Measurements from ENCODE around the gene CTTNBP2NL.
"Not testable (repeated sequence)": the region's sequence is repeated elsewhere in the genome, so short reads cannot be mapped to it uniquely, and the experiment has no call there.

CTTNBP2NL gene

DNA sequence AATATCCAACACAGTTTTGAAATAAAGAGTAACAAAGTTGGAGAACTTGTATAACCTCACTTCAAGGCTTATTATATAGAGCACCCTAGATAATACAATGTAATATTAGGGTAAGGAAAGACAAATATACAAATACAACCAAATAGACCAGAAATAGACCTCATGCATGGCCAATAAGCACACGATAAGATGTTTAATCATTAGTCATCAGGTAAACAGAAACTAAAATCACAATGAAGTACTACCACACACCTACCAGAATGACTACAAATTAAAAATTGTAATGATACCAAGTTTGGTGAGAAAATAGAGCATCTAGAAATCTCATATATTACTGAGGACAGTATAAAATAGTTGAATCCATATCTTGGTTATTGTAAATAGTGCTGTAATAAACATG is 20.3 kb upstream of the CTTNBP2NL start:
- no peaks in the 10 kb centered on the region for H3K9me3 Mint-ChIP-seq (ENCODE audit: low read depth)
- H3K36me3 Mint-ChIP-seq: no peaks in the 10 kb centered on the region
- no peaks in the 10 kb centered on the region for H3K4me1 Mint-ChIP-seq (ENCODE audit: low read depth)
- H3K27me3 Mint-ChIP-seq: peaks cover 41% of the 10 kb centered on the region
- H3K27ac Mint-ChIP-seq: no peak overlapping the region
- no peak overlapping the region for H3K4me3 Mint-ChIP-seq

DNA sequence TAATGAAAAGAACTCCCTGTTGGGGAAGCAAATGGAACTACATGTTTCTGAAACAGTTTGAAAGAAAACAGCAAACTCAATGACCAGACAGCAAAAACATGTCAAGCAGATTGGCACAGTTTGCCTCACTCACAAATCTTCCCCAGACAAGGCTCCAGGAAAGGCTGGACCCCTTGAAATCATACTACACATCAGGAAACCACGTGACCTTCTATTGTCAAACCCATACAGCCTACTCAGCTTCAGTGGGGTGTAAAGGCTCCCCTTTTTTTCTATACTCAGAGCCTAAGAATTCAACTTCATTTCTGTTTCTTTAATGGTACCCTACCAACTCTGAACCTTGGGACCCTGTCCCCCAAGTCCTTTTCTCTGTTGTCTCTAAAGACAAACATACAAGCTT is 15.7 kb upstream of the CTTNBP2NL start:
- H3K9me3 Mint-ChIP-seq (ENCODE audit: low read depth): no peaks in the 10 kb centered on the region
- H3K27me3 Mint-ChIP-seq: peaks cover 45% of the 10 kb centered on the region
- no peaks in the 10 kb centered on the region for H3K36me3 Mint-ChIP-seq
- H3K27ac Mint-ChIP-seq: no peak overlapping the region
- H3K4me3 Mint-ChIP-seq: no peak overlapping the region
- no peaks in the 10 kb centered on the region for H3K4me1 Mint-ChIP-seq (ENCODE audit: low read depth)

DNA sequence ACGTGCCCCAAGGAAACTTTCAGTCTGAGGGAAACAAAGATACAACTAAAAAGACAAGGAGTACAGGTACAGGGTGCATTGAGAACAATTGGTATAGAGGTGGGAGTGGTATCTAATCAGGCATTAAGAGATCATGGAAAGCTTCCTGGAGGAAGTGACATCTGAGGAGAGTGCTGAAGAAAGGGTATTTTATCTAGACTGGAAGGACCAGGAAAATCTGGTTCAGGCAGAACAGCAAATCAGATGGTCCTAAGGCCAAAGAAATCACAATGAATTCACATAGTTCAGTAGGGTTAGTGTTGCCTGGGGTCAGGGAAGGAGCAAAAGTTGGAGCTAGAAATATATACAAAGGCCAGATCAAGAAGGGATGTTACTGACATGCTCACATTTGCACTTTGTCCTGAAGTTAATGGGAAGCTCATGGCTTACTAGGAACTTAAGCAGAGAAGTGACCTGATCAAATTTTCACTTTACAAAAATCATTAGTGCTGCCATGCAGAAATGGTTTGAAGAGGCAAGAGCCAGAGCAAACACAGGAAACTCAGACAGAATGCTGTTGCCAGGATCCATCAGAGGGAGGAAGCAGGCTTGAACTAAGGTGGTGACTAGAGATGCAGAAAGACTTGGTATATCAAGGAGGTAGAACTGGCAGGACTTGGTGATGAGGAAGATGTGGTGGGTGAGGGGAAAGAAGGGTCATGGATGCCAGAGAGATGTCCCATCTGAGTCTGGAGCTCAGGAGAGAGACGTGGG is 14.5 kb upstream of the CTTNBP2NL start:
- Mint-ChIP-seq H3K36me3 (no peaks in the 10 kb centered on the region), H3K9me3 (ENCODE audit: low read depth) (no peaks in the 10 kb centered on the region), H3K4me3 (no peak overlapping the region), H3K27ac (no peak overlapping the region), H3K4me1 (ENCODE audit: low read depth) (no peaks in the 10 kb centered on the region), H3K27me3 (peaks cover 42% of the 10 kb centered on the region)

DNA sequence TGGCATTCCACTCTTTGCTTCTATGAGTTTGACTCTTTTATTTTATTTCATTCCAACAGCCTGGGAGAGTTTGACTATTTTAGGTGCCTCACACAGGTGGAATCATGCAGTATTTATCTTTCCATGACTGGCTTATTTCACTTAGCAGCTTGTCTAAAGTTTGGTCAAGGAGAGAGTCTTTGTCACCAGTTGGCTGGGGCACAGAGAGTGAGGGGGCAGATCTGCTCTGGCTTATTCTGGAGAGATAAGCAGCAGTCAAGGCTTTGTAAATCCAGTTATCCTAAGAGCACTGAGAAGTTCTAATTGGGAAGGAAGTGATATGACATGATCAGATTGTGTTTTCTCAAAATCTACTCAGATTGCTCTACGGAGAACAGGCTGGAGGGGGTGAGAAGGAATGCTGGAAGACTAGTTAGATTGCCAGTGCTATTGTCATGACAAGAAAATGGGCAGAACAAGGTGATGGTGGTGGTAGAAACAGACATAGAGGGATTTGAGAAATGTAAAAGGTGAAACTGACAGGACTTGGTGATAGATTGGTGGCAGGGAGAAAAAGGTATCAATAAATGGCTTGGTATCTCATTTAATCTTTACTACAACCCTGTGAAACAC is 12.1 kb upstream of the CTTNBP2NL start:
- H3K27me3 Mint-ChIP-seq: peaks cover 36% of the 10 kb centered on the region
- H3K4me3 Mint-ChIP-seq: no peak overlapping the region
- no peaks in the 10 kb centered on the region for H3K4me1 Mint-ChIP-seq (ENCODE audit: low read depth)
- H3K27ac Mint-ChIP-seq: no peak overlapping the region
- no peaks in the 10 kb centered on the region for H3K36me3 Mint-ChIP-seq
- no peaks in the 10 kb centered on the region for H3K9me3 Mint-ChIP-seq (ENCODE audit: low read depth)

DNA sequence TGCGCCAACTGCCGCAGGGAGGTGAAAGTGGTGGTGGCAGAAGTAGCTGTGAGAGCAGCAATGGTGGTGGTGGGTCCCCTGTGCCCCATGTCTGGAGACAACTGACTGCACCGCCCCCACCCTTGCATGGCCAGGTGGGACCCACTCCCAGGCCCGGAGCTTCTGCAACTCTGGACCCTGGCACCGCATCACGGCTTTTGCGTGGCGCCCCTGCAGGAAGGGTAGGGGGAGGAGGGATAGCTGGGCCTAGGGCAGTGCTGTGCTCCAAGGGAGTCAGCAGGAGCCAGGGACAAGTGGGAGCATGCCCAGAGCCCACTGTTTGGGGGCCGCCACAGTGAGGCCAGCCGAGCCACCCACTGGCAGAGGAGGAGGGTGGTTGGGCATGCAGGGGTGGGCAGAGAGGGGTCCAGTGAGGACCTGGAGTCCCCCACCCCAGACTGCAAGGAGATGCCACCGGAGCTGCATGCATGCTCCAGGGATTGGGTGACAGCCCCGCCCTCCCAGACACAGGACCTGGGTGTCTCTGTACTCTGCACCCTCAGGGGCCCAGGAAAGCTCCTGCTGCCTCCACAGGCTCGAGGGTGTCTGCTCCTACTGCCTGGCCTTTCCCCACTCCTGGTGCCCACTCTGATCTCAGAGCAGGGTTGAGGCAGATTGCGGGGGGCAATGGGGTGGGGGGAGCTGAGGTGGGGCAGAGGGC is 9.8 kb upstream of the CTTNBP2NL start:
- Mint-ChIP-seq H3K36me3 (no peaks in the 10 kb centered on the region), H3K4me3 (no peak overlapping the region), H3K9me3 (ENCODE audit: low read depth) (no peaks in the 10 kb centered on the region), H3K27me3 (peaks cover 33% of the 10 kb centered on the region), H3K27ac (no peak overlapping the region), H3K4me1 (ENCODE audit: low read depth) (peaks cover 3% of the 10 kb centered on the region)

DNA sequence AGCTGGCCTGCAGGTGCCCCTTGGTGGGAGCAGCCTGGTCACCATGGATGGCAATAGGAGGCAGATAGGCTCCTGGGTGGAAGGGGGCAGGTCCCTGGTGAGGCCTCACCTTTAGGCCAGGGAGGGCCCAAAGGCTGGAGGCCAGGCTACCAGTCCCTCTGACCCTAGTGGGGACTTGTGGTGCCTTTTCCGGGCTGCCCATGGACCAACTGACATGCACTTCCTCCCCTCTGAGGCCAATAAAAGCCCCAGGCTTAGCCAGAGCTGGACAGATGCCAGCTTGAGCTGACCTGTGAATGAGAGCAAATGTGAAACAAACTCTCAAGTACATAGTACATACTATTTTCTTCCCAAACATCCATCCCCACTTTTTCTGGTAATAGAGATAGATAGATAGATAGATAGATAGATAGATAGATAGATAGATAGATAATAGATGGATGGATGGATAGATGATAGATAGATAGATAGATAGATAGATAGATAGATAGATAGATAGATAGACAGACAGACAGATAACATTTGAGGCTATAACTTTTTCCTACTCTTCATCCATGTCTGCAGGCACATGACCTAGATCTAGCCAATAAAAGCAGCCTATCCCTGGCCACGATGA is 9.2 kb upstream of the CTTNBP2NL start:
- no peak overlapping the region for H3K4me3 Mint-ChIP-seq
- no peak overlapping the region for H3K27ac Mint-ChIP-seq
- peaks cover 3% of the 10 kb centered on the region for H3K4me1 Mint-ChIP-seq (ENCODE audit: low read depth)
- no peaks in the 10 kb centered on the region for H3K36me3 Mint-ChIP-seq
- H3K9me3 Mint-ChIP-seq (ENCODE audit: low read depth): no peaks in the 10 kb centered on the region
- peaks cover 26% of the 10 kb centered on the region for H3K27me3 Mint-ChIP-seq

DNA sequence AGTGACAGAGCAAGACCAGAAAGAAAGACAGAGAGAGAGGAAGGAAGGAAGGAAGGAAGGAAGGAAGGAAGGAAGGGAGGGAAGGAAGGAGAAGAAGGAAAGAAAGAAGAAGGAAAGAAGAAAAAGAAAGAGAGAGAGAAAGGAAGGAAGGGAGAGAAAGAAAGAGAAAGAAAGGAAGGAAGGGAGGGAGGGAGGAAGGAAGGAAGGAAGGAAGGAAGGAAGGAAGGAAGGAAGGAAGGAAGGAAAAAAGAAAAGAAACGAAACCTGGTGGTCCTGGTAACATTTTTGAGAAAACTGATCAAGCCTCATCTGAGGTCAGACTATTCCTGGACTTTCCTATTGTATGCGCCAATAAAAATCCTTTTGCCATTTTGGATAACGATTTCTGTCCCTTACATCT is 8.2 kb upstream of the CTTNBP2NL start:
- Mint-ChIP-seq H3K36me3 (no peaks in the 10 kb centered on the region), H3K27ac (no peak overlapping the region), H3K4me3 (no peak overlapping the region), H3K4me1 (ENCODE audit: low read depth) (peaks cover 3% of the 10 kb centered on the region), H3K9me3 (ENCODE audit: low read depth) (no peaks in the 10 kb centered on the region), H3K27me3 (peaks cover 27% of the 10 kb centered on the region)

DNA sequence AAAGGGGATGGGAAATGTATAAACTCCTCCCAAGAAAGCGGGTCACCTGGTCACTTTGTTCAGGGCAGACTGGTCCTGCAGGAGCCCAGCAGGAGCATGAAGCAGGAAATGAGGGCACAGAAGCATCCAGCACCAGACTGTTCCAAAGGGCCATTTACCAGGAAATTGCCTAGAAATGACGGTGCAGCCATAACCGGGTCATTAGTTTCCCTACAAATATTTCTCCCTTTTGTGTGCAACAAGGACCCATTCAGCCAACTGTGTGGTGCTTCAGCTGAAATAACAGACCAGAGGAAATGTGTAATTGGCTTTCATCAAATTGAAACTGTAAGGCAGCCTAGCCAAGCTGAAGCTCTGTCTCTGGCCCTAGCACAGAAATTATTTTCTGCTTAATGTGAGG is 7.6 kb upstream of the CTTNBP2NL start:
- H3K36me3 Mint-ChIP-seq: no peaks in the 10 kb centered on the region
- H3K27ac Mint-ChIP-seq: no peak overlapping the region
- H3K4me1 Mint-ChIP-seq (ENCODE audit: low read depth): peaks cover 3% of the 10 kb centered on the region
- no peaks in the 10 kb centered on the region for H3K9me3 Mint-ChIP-seq (ENCODE audit: low read depth)
- peaks cover 25% of the 10 kb centered on the region for H3K27me3 Mint-ChIP-seq
- no peak overlapping the region for H3K4me3 Mint-ChIP-seq

DNA sequence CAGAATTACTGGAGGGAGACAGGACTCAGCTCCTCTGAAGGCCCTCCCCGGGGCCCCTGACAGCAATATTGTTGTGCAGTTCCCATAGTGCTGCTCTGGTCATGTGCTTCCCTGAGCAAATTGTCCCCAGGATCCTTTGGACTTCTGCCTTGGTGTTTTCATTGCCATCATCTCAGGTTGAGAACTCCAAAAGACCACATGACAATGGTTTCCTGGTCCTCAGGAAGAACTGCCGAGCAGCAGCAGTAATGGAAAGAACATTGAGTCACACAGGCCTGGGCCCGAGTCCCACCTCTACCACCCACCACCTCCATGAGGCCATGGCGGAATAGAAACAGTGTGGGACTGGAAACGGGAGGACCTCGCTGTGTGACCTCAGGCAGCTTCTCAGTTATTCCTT is 6.3 kb upstream of the CTTNBP2NL start:
- Mint-ChIP-seq H3K9me3 (ENCODE audit: low read depth) (no peaks in the 10 kb centered on the region), H3K4me3 (no peak overlapping the region), H3K36me3 (no peaks in the 10 kb centered on the region), H3K27ac (no peak overlapping the region), H3K27me3 (peaks cover 23% of the 10 kb centered on the region), H3K4me1 (ENCODE audit: low read depth) (peaks cover 5% of the 10 kb centered on the region)

DNA sequence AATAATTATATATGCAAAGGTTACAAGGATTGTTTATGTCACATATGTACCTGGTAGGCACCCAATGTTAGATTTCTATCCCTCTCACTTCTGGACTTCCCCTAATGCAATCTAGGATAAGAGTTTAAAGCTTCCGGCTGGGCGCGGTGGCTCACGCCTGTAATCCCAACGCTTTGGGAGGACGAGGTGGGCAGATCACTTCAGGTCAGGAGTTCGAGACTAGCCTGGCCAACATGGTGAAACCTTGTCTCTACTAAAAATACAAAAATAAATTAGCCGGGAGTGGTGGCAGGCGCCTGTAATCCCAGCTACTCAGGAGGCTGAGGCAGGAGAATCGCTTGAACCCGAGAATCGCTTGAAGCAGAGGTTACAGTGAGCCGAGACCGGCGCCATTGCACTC is 5.7 kb upstream of the CTTNBP2NL start:
- not testable (repeated sequence) for H3K4me3 Mint-ChIP-seq; H3K9me3 Mint-ChIP-seq (ENCODE audit: low read depth); H3K4me1 Mint-ChIP-seq (ENCODE audit: low read depth); H3K27ac Mint-ChIP-seq; H3K36me3 Mint-ChIP-seq
- H3K27me3 Mint-ChIP-seq: peaks cover 24% of the 10 kb centered on the region

DNA sequence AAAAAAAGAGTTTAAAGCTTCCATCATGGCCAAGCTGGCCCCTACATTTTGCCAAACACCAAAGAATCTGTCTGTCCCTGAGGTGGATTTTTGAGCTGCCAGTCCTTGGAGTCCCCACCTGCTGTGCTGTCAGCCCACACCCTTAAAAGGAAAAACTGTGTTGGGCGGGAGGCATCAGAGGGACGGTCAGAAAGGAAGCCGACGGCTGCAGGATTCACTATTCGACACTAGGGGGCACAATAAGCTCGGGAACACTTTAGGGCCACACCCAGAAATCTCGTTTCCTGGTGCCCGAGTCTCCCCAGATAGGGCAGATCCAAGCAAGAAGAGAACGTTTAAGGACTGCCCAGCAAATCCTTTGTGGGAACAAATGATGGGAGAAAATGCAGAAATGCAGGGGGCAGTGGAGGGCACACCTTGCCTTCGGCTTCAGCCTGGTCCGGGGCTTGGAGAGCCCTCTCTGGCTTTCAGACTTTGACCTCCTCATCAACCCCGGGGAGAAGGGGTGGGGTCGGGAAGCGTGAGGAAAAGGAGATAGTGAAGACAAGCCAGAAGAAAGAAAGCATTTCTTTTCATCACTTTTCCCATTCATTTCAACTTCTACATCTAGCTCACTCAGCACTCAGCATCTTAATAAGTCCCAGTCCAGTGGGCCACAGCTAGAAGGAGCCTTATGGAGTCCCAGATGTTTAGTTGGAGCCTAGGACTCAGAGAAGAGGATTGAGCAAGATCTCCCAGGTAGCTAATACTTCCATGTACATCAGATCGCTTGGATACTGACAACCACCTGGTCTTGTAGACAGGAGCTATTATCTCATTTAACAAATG is 5.0 kb upstream of the CTTNBP2NL start:
- Mint-ChIP-seq H3K4me3 (peak overlapping the region; percentile 4), H3K4me1 (ENCODE audit: low read depth) (peaks cover 13% of the 10 kb centered on the region), H3K36me3 (no peaks in the 10 kb centered on the region), H3K9me3 (ENCODE audit: low read depth) (no peaks in the 10 kb centered on the region), H3K27ac (no peak overlapping the region), H3K27me3 (peaks cover 24% of the 10 kb centered on the region)

DNA sequence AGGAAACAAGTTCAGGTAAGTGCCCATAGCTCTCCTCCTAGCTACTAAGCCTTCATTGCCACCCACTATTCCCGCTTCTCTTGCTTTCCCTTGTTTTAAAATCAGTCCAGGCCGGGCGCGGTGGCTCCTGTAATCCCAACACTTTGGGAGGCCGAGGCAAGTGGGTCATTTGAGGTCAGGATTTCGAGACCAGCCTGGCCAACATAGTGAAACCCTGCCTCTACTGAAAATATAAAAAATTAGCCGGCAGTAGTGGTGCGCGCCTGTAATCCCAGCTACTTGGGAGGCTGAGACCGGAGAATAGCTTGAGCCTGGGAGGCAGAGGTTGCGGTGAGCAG is 4.4 kb upstream of the CTTNBP2NL start:
- Mint-ChIP-seq H3K4me3 (no peak overlapping the region), H3K36me3 (no peaks in the 10 kb centered on the region), H3K9me3 (ENCODE audit: low read depth) (no peaks in the 10 kb centered on the region), H3K4me1 (ENCODE audit: low read depth) (peaks cover 16% of the 10 kb centered on the region), H3K27me3 (peaks cover 24% of the 10 kb centered on the region), H3K27ac (no peak overlapping the region)

DNA sequence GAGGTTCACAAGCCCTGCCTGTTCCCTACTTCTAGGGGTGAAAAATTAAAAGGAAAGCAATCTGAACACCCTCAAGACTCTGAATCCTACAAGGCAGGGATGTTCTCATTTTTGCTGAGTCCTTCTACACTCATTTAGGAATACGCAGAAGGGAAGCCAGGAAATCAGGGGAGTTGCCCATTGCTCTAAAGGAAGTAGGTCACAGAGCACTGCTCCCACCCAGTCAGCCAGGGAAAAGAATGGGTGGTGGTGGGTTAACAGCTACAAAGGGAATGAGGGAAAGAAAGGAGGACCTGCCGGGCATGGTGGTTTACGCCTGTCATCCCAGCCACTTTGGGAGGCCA is 2.4 kb upstream of the CTTNBP2NL start:
- H3K4me3 Mint-ChIP-seq: no peak overlapping the region
- peaks cover 21% of the 10 kb centered on the region for H3K4me1 Mint-ChIP-seq (ENCODE audit: low read depth)
- no peaks in the 10 kb centered on the region for H3K9me3 Mint-ChIP-seq (ENCODE audit: low read depth)
- H3K27me3 Mint-ChIP-seq: peaks cover 18% of the 10 kb centered on the region
- no peak overlapping the region for H3K27ac Mint-ChIP-seq
- no peaks in the 10 kb centered on the region for H3K36me3 Mint-ChIP-seq

DNA sequence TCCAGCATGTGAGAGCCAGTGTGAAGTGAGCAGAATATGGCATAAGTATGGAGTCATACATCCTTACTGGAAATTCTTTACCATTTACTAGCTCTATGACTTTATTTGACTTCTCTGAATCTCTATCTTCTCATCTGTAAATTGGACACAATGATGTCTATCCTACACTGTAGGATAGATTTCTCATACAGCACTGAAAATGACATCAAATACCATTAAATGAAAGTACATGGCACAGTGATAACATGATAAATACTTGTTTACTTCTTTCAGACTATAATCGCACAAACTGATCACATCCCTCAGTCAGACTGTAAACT is 1.3 kb upstream of the CTTNBP2NL start:
- no peaks in the 10 kb centered on the region for H3K9me3 Mint-ChIP-seq (ENCODE audit: low read depth)
- H3K4me3 Mint-ChIP-seq: peak overlapping the region; percentile 46
- H3K27me3 Mint-ChIP-seq: peaks cover 16% of the 10 kb centered on the region
- H3K36me3 Mint-ChIP-seq: no peaks in the 10 kb centered on the region
- peaks cover 21% of the 10 kb centered on the region for H3K4me1 Mint-ChIP-seq (ENCODE audit: low read depth)
- H3K27ac Mint-ChIP-seq: no peak overlapping the region
